GM12865 (cell line): ENCODE data around the gene LENG9.

ENCODE experiments used
- DNase-seq: peaks from one replicate; pipeline ENCODE4 v3.0.0; 2010; ENCODE audit warnings: low read depth
- H3K4me3 ChIP-seq: 2 replicates; pipeline ENCODE4 v1.5.1; 2011; ENCODE audit warnings: mild to moderate bottlenecking, low read depth, low read length, control low read depth
- TF ChIP-seq, protein P1 (sequence below): IDR thresholded peaks from 2 replicates; pipeline ENCODE4 v1.5.1; 2011; ENCODE audit warnings: low read length, control low read depth, low read depth, inconsistent platforms; ENCODE audit not compliant: insufficient read depth; ENCODE audit errors: missing control alignments

The LENG9 gene

DNA sequence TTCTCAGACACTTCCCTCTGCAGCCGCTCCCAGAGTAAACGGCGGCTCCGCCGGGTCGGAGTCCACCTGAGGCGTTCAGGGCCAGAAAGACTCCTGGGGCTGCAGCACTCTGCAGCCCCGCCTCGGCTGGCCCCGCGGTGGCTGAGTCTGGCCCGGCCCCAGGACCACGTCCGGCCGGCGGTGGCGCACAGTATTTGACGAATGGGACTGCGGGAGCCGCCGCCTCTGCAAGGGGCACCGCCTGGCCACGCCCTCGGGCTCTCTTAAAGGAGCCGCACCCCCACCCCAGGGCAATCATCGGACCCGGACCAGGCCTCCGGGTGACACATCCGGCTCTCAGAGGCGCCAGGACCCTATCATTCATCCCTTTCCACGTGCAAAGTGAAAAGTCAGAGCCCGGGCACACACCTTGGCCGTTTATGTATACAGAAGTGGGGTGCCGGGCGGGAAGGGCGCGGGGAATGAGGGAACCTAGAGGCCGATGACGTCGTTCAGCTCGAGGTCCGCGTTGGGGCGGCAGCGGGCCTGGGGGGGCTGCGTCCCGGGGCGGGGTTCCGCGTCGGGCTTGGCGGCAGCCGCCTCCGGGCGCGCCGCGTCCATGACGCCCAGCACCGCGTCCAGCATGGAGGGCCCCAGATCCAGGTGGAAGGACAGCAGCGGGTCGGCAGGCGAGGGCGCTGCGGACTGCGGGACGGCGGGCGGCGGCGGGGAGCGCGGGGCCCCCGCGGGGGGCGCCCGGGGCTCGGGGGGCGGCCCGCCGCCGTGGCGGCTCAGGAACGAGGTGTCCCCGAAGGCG is 1.2 kb upstream of the LENG9 start:
- DNase-seq = peak; percentile 95
- TF ChIP-seq, protein P1, sequence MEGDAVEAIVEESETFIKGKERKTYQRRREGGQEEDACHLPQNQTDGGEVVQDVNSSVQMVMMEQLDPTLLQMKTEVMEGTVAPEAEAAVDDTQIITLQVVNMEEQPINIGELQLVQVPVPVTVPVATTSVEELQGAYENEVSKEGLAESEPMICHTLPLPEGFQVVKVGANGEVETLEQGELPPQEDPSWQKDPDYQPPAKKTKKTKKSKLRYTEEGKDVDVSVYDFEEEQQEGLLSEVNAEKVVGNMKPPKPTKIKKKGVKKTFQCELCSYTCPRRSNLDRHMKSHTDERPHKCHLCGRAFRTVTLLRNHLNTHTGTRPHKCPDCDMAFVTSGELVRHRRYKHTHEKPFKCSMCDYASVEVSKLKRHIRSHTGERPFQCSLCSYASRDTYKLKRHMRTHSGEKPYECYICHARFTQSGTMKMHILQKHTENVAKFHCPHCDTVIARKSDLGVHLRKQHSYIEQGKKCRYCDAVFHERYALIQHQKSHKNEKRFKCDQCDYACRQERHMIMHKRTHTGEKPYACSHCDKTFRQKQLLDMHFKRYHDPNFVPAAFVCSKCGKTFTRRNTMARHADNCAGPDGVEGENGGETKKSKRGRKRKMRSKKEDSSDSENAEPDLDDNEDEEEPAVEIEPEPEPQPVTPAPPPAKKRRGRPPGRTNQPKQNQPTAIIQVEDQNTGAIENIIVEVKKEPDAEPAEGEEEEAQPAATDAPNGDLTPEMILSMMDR = no peak
- H3K4me3 ChIP-seq = peak overlapping the region; percentile 90

DNA sequence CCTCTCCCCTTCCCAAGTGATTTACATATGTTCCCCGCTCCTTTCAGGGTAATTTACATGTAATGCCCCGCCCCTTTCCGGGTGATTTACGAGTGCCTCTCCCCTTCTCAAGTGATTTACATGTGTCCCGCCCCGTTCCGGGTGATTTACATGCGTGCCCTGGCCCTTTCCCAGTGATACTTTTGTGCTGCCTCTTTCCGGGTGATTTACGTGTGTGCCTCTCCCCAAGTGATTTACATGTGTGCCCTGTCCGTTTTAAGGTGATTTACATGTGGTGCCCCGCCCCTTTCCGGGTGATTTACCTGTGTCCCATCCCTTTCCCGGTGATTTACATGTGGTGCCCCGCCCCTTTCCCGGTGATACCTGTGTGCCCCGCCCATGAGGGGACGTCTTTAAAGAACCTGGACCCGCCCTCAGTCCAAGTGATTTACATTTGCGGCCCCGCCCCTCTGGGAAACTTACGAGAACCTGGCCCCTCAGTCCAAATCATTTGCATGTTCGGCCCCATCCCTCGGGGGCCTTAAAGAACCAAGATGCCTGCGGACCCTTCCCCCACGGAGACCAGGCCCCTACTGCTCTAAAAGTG is 559 bp upstream of the LENG9 start:
- peak; percentile 99 for DNase-seq
- peak overlapping the region; percentile 90 for H3K4me3 ChIP-seq
- TF ChIP-seq, protein P1 = no peak

DNA sequence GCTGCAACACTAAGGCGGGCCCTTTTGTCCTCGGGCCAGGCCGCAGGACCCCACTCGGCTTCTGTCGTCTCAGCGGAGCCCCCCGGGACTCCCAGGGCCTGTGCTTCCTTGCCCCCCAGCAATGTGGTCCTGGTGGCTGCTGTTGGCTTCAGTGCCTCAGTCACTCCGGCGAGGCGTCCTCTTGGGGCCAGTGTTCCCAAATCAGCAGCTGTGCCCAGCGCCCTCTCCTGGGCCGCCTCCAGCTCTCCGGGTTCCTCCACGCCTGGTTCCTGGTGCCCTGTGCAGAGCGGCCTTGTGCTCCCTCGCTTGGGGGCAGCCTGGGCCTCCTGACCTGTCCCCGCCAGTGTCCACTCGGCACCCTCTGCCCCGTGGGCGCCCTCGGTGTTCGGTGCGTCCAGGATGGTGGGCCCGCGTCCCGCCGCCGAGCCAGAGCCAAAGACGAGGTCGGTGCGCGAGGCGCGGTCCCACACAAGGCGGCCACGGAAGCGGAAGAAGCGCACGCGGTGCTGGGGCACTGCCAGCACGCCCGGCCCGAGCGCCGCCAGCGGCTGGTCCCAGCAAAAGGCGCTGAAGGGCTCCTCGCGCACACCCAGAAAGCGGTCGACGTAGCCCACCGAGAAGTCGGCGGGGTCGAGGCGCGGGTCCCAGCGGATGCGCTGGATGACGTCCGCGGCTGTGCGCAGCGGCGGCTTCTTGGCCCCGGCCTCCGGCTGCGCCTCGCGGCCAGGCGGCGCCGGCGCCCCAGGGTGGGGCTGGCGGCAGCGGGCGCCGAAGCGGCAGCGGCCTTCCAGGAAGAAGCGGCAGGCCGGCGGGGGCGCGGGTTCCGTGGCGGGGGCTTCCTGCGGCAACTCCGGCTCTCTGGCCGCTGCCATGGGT is 685 bp downstream of the LENG9 start:
- peak; percentile 82 for DNase-seq
- TF ChIP-seq, protein P1 = peak; percentile 14
- H3K4me3 ChIP-seq = peak overlapping the region; percentile 88

DNA sequence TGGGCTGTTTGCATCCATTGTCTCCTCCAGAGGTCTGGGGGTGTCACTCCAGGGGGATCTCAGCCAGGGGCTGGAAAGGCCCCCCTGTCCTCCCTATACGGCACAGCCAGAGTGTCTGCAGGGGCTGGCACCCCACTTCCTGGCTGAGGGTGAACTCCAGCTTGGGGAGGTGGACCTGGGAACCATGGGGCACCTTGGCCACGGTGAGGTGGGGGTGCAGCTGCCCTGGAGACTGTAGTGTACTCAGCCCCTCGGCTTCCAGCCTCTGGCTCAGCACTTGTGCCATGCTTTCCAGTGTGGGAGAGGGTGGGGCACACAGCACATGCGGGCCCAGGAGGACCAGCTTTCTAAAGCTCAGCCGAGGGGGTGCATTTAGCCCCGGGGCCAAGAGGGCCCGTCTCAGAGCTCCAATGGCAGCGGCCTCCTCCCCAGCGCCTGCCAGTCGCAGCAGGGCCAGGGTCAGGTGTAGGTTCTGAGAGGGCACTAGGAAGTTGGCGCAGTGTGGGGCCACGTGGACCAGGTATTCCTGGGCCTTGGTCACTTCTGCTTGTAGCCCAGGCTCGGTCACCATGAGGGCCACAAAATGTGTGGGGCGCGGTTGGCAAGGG is 1.4 kb downstream of the LENG9 start:
- DNase-seq = no peak
- TF ChIP-seq, protein P1 = no peak
- peak overlapping the region; percentile 88 for H3K4me3 ChIP-seq

DNA sequence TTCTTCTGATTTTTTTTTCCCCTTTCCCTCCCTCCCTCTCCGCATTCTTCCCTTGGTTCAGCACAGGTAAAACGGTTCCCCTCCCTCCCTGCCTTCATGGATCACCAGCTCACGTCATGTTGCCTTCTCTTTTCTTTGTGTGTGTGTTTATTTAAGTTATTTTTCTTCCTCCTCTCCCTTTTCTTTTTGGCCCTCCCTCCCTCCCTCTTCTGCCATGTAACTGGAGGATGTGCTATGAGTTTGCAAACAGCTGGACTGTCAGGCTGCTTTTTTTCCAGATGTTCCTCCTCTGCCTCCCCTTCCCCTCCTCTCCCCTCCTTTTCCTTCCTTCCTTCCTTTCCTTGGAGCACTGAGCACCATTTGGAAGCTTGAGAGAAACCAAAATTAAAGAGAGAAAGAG is 2.0 kb downstream of the LENG9 start:
- no peak overlapping the region; the same call in 1 of the 2 replicates for H3K4me3 ChIP-seq
- TF ChIP-seq, protein P1 = no peak
- no peak for DNase-seq

DNA sequence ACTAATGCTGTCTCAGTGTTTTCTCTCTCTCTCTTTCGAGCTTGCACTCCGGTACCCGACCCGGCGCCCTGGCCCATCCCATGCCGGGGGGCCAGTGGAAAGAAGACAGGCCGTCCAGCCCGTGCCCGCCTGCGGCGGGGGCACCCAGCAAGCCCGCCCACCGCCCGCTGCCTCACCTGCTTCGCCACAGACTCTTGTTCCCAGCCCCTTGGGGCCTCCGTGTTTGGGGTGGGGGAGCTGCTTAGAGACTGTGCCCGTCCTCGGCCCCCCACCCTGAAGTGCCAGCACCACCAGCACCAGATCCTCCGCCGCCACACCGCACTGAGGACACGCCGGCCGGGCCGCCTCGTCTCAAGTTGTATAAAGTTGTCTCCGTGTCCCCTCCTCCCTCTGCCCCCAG is 2.4 kb downstream of the LENG9 start:
- DNase-seq = no peak
- TF ChIP-seq, protein P1 = no peak
- H3K4me3 ChIP-seq = no peak overlapping the region
